ENCODE results near the gene PRKG1. TPM values are rescaled to one million over a fixed set of nuclear protein-coding genes. Genes with fewer than 3 reads are reported as not detected.
"Not testable (repeated sequence)": the region's sequence is repeated elsewhere in the genome, so short reads cannot be mapped to it uniquely, and the experiment has no call there.

Gene PRKG1
- total RNA-seq, 1 experiment from 2014 or later, result 10.4 TPM

- H2BK12ac ChIP-seq (ENCODE audit: insufficient read length, low read depth, low read length), result no peak overlapping the region
- no peak overlapping the region for H2BK120ac ChIP-seq (ENCODE audit: low read depth, low read length, poor library complexity, severe bottlenecking)
- H3K27me3 ChIP-seq (ENCODE audit: insufficient read depth, low read length), result no peaks in the 10 kb centered on the region
- no peak overlapping the region for H2AK5ac ChIP-seq (ENCODE audit: insufficient read length, low read length)
- no peak overlapping the region for H3K56ac ChIP-seq (ENCODE audit: insufficient read length, low read depth, low read length)
- peak; percentile 39 for DNase-seq
- H3K79me1 ChIP-seq (ENCODE audit: insufficient read depth, low read depth, low read length, poor library complexity, severe bottlenecking), result no peaks in the 10 kb centered on the region
- H3K27ac ChIP-seq (ENCODE audit: insufficient read length, low read depth, low read length), result no peak overlapping the region
- no peak overlapping the region for H4K8ac ChIP-seq (replicated peaks; ENCODE audit: insufficient read length, low read depth, low read length)
- no peak overlapping the region for H3K23ac ChIP-seq (ENCODE audit: insufficient read length, low read depth, low read length)
- no peak overlapping the region for H3T11ph ChIP-seq (ENCODE audit: low read length)
- no peak overlapping the region for H3K14ac ChIP-seq (ENCODE audit: insufficient read depth, low read length)
- no peak overlapping the region for H3K9ac ChIP-seq (ENCODE audit: extremely low read depth, insufficient read length, low read length)
- Mint-ChIP-seq H3K36me3 (ENCODE audit: insufficient read depth in 1 of 3, low read depth in 3 of 3) (peaks cover 7 to 22% (median 7%) of the 10 kb centered on the region in 3 experiments), H3K27me3 (ENCODE audit: low read depth) (no peaks in the 10 kb centered on the region), H3K27ac (no peak overlapping the region), H3K4me3 (no peak overlapping the region), H3K4me1 (peaks cover 10 to 13% of the 10 kb centered on the region in 2 experiments), H3K9me3 (peaks cover 8% of the 10 kb centered on the region in 2 experiments)
- no peaks in the 10 kb centered on the region for H3K23me2 ChIP-seq (ENCODE audit: insufficient read length, low read depth, low read length, poor library complexity, severe bottlenecking)
- H3K4me1 ChIP-seq (ENCODE audit: insufficient read depth, low read length), result no peaks in the 10 kb centered on the region
- H4K5ac ChIP-seq (ENCODE audit: insufficient read length, low read depth, low read length), result no peak overlapping the region
- H4K91ac ChIP-seq (ENCODE audit: insufficient read length, low read depth, low read length), result no peak overlapping the region
- H2AFZ ChIP-seq (ENCODE audit: low read length), result no peak overlapping the region
- H3K4me2 ChIP-seq (ENCODE audit: insufficient read depth, insufficient read length, low read length), result no peak overlapping the region
- no peak overlapping the region for H2BK20ac ChIP-seq (ENCODE audit: low read depth, low read length, poor library complexity, severe bottlenecking)
- no peaks in the 10 kb centered on the region for H3K9me3 ChIP-seq (ENCODE audit: control insufficient read depth, low read depth, low read length)
- H3K18ac ChIP-seq (ENCODE audit: insufficient read length, low read depth, low read length), result no peak overlapping the region
- H2BK15ac ChIP-seq (ENCODE audit: low read depth, low read length), result no peak overlapping the region
- TF ChIP-seq CTCF (conservative IDR thresholded peaks at IDR 0.05), result no peak
- H4K20me1 ChIP-seq (ENCODE audit: control insufficient read depth, insufficient read depth, insufficient read length), result no peaks in the 10 kb centered on the region
- no peak overlapping the region for H2BK5ac ChIP-seq (ENCODE audit: insufficient read length, low read length)
- no peak overlapping the region for H3K4ac ChIP-seq (ENCODE audit: low read depth, low read length)
- no CpG with 5 or more reads among the region's 1 CpG for WGBS (ENCODE audit: extremely low coverage, insufficient read length, low lambda C conversion rate)
- no peaks in the 10 kb centered on the region for H3K79me2 ChIP-seq (ENCODE audit: insufficient read depth, low read length)
These were observed 87.7 kb downstream of the PRKG1 start for GRCh38 chr10:51162002-51162401.

GRCh38 chr10:51163380-51164049 is 89.2 kb downstream of the PRKG1 start:
- not testable (repeated sequence) for H3K56ac ChIP-seq (ENCODE audit: insufficient read length, low read depth, low read length); H2AFZ ChIP-seq (ENCODE audit: low read length); H3K9me3 Mint-ChIP-seq; H3K4me3 Mint-ChIP-seq; H4K5ac ChIP-seq (ENCODE audit: insufficient read length, low read depth, low read length); H4K91ac ChIP-seq (ENCODE audit: insufficient read length, low read depth, low read length); H3K27me3 ChIP-seq (ENCODE audit: insufficient read depth, low read length); H3T11ph ChIP-seq (ENCODE audit: low read length); H2BK15ac ChIP-seq (ENCODE audit: low read depth, low read length); H3K23me2 ChIP-seq (ENCODE audit: insufficient read length, low read depth, low read length, poor library complexity, severe bottlenecking); H4K8ac ChIP-seq (replicated peaks; ENCODE audit: insufficient read length, low read depth, low read length); H3K14ac ChIP-seq (ENCODE audit: insufficient read depth, low read length); H3K4ac ChIP-seq (ENCODE audit: low read depth, low read length); H2BK5ac ChIP-seq (ENCODE audit: insufficient read length, low read length); H3K23ac ChIP-seq (ENCODE audit: insufficient read length, low read depth, low read length); H2BK20ac ChIP-seq (ENCODE audit: low read depth, low read length, poor library complexity, severe bottlenecking); H3K4me2 ChIP-seq (ENCODE audit: insufficient read depth, insufficient read length, low read length); H3K27ac ChIP-seq (ENCODE audit: insufficient read length, low read depth, low read length); H2BK12ac ChIP-seq (ENCODE audit: insufficient read length, low read depth, low read length); H4K20me1 ChIP-seq (ENCODE audit: control insufficient read depth, insufficient read depth, insufficient read length); H3K79me1 ChIP-seq (ENCODE audit: insufficient read depth, low read depth, low read length, poor library complexity, severe bottlenecking); H3K9me3 ChIP-seq (ENCODE audit: control insufficient read depth, low read depth, low read length); H2BK120ac ChIP-seq (ENCODE audit: low read depth, low read length, poor library complexity, severe bottlenecking); DNase-seq; H3K18ac ChIP-seq (ENCODE audit: insufficient read length, low read depth, low read length); H3K4me1 ChIP-seq (ENCODE audit: insufficient read depth, low read length); H3K9ac ChIP-seq (ENCODE audit: extremely low read depth, insufficient read length, low read length); H3K27me3 Mint-ChIP-seq (ENCODE audit: low read depth); H3K79me2 ChIP-seq (ENCODE audit: insufficient read depth, low read length); H2AK5ac ChIP-seq (ENCODE audit: insufficient read length, low read length)
- Mint-ChIP-seq H3K27ac (peak overlapping the region in 1 of 3 experiments; percentile 60; a peak in 1 of 7 replicates), H3K36me3 (ENCODE audit: insufficient read depth in 1 of 3, low read depth in 3 of 3) (peaks cover 7 to 22% (median 7%) of the 10 kb centered on the region in 3 experiments), H3K4me1 (peaks cover 11 to 16% of the 10 kb centered on the region in 2 experiments)
- no CpG with 5 or more reads among the region's 30 CpGs for WGBS (ENCODE audit: extremely low coverage, insufficient read length, low lambda C conversion rate)

Measured in H9 (cell line).